ENCODE measurements around the gene LRRC1. TPM values are rescaled to one million over a fixed set of nuclear protein-coding genes. Genes with fewer than 3 reads are reported as not detected.

LRRC1 gene
- total RNA-seq, 2 experiments from 2014 or later = 1.5 to 2.6 TPM

DNA sequence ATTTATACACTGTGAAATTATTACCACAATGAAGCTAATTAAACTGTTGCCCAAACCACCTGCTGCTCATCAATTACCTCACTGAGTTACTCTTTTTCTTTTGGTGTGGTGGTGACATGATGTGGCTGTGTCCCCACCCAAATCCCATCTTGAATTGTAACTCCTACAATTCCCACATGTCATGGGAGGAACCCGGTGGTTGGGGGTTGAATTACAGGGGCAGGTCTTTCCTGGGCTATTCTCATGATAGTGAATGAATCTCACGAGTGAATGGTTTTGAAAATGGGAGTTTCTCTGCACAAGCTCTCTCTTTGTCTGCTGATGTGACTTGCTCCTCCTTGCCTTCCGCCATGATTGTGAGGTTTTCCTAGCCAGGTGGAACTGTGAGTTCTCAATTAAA lies 145.0 kb downstream of the LRRC1 start:
- no peak for DNase-seq
- peaks cover 27% of the 10 kb centered on the region for H3K27me3 Mint-ChIP-seq
- H3K27ac Mint-ChIP-seq = no peak overlapping the region
- H3K4me1 Mint-ChIP-seq = peaks cover 9% of the 10 kb centered on the region
- no peak overlapping the region for H3K4me3 Mint-ChIP-seq
- no peaks in the 10 kb centered on the region for H3K9me3 Mint-ChIP-seq
- no peaks in the 10 kb centered on the region for H3K36me3 Mint-ChIP-seq

- Mint-ChIP-seq H3K36me3 (no peaks in the 10 kb centered on the region), H3K9me3 (peaks cover 3% of the 10 kb centered on the region), H3K4me1 (peaks cover 5% of the 10 kb centered on the region), H3K4me3 (no peak overlapping the region), H3K27ac (no peak overlapping the region), H3K27me3 (peaks cover 29% of the 10 kb centered on the region)
- DNase-seq = no peak
These were observed 148.6 kb downstream of the LRRC1 start for GRCh38 chr6:53943395-53943794.

DNA sequence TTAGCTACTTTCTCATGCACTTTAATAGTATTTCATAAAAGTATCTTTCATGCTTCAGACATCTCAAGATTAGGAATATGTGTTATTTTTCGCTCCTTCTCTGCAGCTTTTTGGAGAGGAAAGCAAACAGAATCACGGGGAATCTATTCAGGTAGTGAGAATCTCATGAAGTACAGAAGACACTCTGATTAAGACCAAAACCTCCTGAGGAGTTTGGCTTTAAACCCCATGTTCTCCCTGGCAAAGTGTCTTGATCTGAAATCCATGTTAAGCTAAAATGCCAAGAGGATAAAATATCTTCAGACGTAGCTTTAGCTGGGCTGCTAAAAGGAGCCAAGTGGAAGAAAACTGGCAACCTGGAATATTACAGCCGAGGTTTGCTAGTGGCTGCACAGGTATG lies 149.3 kb downstream of the LRRC1 start:
- Mint-ChIP-seq H3K27ac (no peak overlapping the region), H3K36me3 (no peaks in the 10 kb centered on the region), H3K4me1 (no peaks in the 10 kb centered on the region), H3K27me3 (peaks cover 27% of the 10 kb centered on the region), H3K4me3 (no peak overlapping the region), H3K9me3 (peaks cover 3% of the 10 kb centered on the region)
- no peak for DNase-seq

- H3K27ac Mint-ChIP-seq = no peak overlapping the region
- no peaks in the 10 kb centered on the region for H3K36me3 Mint-ChIP-seq
- no peak for DNase-seq
- peaks cover 27% of the 10 kb centered on the region for H3K27me3 Mint-ChIP-seq
- H3K9me3 Mint-ChIP-seq = peaks cover 3% of the 10 kb centered on the region
- no peak overlapping the region for H3K4me3 Mint-ChIP-seq
- no peaks in the 10 kb centered on the region for H3K4me1 Mint-ChIP-seq
These were observed 149.7 kb downstream of the LRRC1 start for GRCh38 chr6:53944543-53944942.

GRCh38 chr6:53945765-53946407 lies 151.1 kb downstream of the LRRC1 start:
- Mint-ChIP-seq H3K4me1 (no peaks in the 10 kb centered on the region), H3K4me3 (no peak overlapping the region), H3K27me3 (peaks cover 17% of the 10 kb centered on the region), H3K36me3 (no peaks in the 10 kb centered on the region), H3K9me3 (peaks cover 10% of the 10 kb centered on the region), H3K27ac (no peak overlapping the region)
- no peak for DNase-seq

- no peaks in the 10 kb centered on the region for H3K36me3 Mint-ChIP-seq
- H3K4me3 Mint-ChIP-seq = no peak overlapping the region
- no peak for DNase-seq
- no peaks in the 10 kb centered on the region for H3K4me1 Mint-ChIP-seq
- H3K27ac Mint-ChIP-seq = no peak overlapping the region
- peaks cover 13% of the 10 kb centered on the region for H3K27me3 Mint-ChIP-seq
- H3K9me3 Mint-ChIP-seq = peaks cover 10% of the 10 kb centered on the region
These were observed 153.0 kb downstream of the LRRC1 start for GRCh38 chr6:53947780-53948179.

DNA sequence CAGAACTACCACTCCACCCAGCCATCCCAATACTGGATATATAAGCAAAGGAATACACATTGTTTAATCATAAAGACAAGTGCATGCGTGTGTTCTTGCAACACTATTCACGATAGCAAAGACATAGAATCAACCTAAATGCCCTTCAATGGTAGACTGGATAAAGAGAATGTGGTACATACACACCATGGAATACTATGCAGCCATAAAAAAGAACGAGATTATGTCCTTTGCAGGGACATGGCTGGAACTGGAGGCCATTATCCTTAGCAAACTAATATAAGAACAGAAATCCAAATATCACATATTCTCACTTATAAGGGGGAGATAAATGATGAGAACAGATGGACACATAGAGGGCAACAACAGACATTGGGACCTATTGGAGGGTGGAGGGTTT lies 156.6 kb downstream of the LRRC1 start:
- DNase-seq = no peak
- Mint-ChIP-seq H3K27ac (no peak overlapping the region), H3K36me3 (no peaks in the 10 kb centered on the region), H3K4me1 (no peaks in the 10 kb centered on the region), H3K4me3 (no peak overlapping the region), H3K27me3 (peaks cover 13% of the 10 kb centered on the region), H3K9me3 (peaks cover 10% of the 10 kb centered on the region)

GRCh38 chr6:53956068-53956711 lies 161.4 kb downstream of the LRRC1 start:
- Mint-ChIP-seq H3K9me3 (no peaks in the 10 kb centered on the region), H3K27ac (no peak overlapping the region), H3K36me3 (no peaks in the 10 kb centered on the region), H3K4me1 (no peaks in the 10 kb centered on the region), H3K4me3 (no peak overlapping the region), H3K27me3 (peaks cover 3% of the 10 kb centered on the region)
- peak; percentile 32 for DNase-seq

DNA sequence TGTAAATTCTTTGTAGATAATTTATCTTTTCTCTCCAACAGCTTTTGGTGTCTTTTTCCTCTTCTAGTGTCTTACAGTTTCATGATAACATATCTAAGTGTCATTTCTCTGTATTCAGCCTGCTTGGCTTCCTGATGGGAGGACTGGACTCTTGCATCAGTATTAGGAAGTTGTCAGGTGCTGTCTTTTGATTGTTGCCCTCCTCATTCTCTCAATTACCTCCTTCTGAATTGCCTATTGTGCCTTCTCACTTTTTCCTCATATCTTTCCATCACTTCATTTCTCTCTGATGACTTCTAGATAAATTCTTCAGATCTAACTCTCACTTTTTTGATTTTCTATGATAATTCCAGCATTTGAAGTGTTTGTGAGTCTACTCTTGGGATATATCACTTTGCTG lies 162.0 kb downstream of the LRRC1 start:
- Mint-ChIP-seq H3K9me3 (no peaks in the 10 kb centered on the region), H3K27ac (no peak overlapping the region), H3K36me3 (no peaks in the 10 kb centered on the region)

GRCh38 chr6:53959717-53960116 lies 164.9 kb downstream of the LRRC1 start:
- H3K9me3 Mint-ChIP-seq = no peaks in the 10 kb centered on the region
- peaks cover 3% of the 10 kb centered on the region for H3K27me3 Mint-ChIP-seq
- no peaks in the 10 kb centered on the region for H3K36me3 Mint-ChIP-seq
- H3K27ac Mint-ChIP-seq = no peak overlapping the region
- no peak overlapping the region for H3K4me3 Mint-ChIP-seq
- H3K4me1 Mint-ChIP-seq = no peaks in the 10 kb centered on the region
- DNase-seq = no peak

More for the DNA sequence above, 162.0 kb downstream of the LRRC1 start:
- Mint-ChIP-seq H3K27me3 (peaks cover 3% of the 10 kb centered on the region), H3K4me1 (no peaks in the 10 kb centered on the region), H3K4me3 (no peak overlapping the region)
- DNase-seq = no peak

DNA sequence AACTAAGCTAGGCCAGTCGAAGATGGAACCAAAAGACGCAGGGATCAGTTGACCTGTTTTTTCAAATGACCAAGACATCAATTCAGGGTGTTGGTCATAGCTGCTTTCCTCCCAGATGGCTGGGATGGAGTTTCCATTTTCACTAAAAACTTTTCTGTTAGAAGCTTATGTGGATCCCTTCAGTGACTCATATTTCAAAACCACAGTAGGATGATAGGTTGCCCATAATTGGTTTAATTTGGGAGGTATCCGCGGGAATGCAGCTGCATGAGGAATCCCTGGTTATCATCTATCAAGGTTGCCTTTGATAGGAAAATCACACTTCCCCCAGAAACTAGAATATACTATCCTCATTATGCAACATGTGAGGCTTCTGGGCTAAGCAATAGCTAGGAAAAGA lies 165.5 kb downstream of the LRRC1 start:
- Mint-ChIP-seq H3K27ac (no peak overlapping the region), H3K36me3 (no peaks in the 10 kb centered on the region), H3K27me3 (peaks cover 7% of the 10 kb centered on the region), H3K4me3 (no peak overlapping the region), H3K9me3 (no peaks in the 10 kb centered on the region), H3K4me1 (no peaks in the 10 kb centered on the region)
- DNase-seq = no peak

GRCh38 chr6:53961679-53962370 lies 167.0 kb downstream of the LRRC1 start:
- no peaks in the 10 kb centered on the region for H3K4me1 Mint-ChIP-seq

DNA sequence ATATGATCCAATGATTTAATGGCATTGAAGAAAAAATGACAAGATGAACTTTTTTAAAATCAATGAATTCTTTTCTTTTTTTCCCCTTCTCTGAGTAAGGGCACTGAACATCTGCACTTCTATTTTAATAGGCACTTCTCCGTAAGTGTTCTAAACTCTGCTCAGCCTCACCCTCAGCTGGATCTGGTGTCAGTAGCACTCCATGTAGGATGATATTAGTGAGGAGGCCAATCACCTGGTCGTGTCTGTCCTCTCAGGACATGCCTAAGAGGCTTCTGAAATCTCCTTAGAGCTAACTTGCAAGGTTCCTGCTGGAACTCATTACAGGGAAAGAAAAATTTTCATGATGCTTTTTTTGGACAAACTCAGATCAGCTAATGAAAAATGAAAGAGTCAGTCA lies 167.8 kb downstream of the LRRC1 start:
- Mint-ChIP-seq H3K4me1 (no peaks in the 10 kb centered on the region), H3K27me3 (peaks cover 8% of the 10 kb centered on the region), H3K36me3 (no peaks in the 10 kb centered on the region), H3K9me3 (no peaks in the 10 kb centered on the region), H3K27ac (no peak overlapping the region), H3K4me3 (no peak overlapping the region)
- no peak for DNase-seq

More at GRCh38 chr6:53961679-53962370, 167.0 kb downstream of the LRRC1 start:
- no peaks in the 10 kb centered on the region for H3K36me3 Mint-ChIP-seq
- no peak for DNase-seq
- no peak overlapping the region for H3K27ac Mint-ChIP-seq
- no peak overlapping the region for H3K4me3 Mint-ChIP-seq
- no peaks in the 10 kb centered on the region for H3K9me3 Mint-ChIP-seq
- peaks cover 11% of the 10 kb centered on the region for H3K27me3 Mint-ChIP-seq

DNA sequence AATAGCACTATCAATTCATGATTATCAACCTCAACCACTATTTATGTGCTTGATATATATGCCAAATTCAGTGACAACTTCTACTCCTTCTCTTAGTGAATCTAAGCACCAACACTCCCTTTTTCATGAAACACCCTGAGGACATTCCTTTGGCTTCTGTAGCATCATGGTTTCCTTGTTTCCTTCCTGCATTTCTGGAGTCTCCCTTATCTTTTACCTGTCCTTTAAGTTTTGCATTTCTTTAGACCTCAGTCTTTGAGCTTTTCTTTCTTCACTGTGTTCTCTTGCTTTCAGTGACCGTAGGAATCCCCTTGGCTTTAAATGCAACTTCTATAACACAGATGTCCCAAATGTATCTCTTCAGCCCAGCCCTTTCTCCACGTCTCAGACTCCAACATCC lies 172.6 kb downstream of the LRRC1 start:
- Mint-ChIP-seq H3K4me1 (no peaks in the 10 kb centered on the region), H3K9me3 (no peaks in the 10 kb centered on the region), H3K27ac (no peak overlapping the region), H3K36me3 (no peaks in the 10 kb centered on the region), H3K27me3 (peaks cover 20% of the 10 kb centered on the region), H3K4me3 (no peak overlapping the region)
- DNase-seq = no peak

All from activated naive CD8-positive, alpha-beta T cell treated with anti-CD3 and anti-CD28 coated beads for 36 hours (primary cell).